ENCODE results near the gene ALOX12B. TPM values are rescaled to one million over a fixed set of nuclear protein-coding genes. Genes with fewer than 3 reads are reported as not detected.

Gene ALOX12B
- total RNA-seq, 1 donor from 2014 or later: 1.7 TPM

- Mint-ChIP-seq H3K27ac (ENCODE audit: unreplicated experiment) (no peak overlapping the region), H3K27me3 (ENCODE audit: unreplicated experiment) (peaks cover 8% of the 10 kb centered on the region), H3K9me3 (ENCODE audit: unreplicated experiment) (no peaks in the 10 kb centered on the region), H3K36me3 (ENCODE audit: low read depth, unreplicated experiment) (peaks cover 2% of the 10 kb centered on the region), H3K4me3 (ENCODE audit: unreplicated experiment) (no peak overlapping the region), H3K4me1 (ENCODE audit: unreplicated experiment) (peaks cover 4% of the 10 kb centered on the region)
- TF ChIP-seq CTCF (IDR thresholded peaks at IDR 0.05; ENCODE audit: unreplicated experiment): no peak
- DNase-seq (ENCODE audit: low spot score): no peak
Observed at GRCh38 chr17:8100111-8100510, 12.6 kb upstream of the ALOX12B start.

GRCh38 chr17:8096541-8096940 is 9.0 kb upstream of the ALOX12B start:
- Mint-ChIP-seq H3K9me3 (ENCODE audit: unreplicated experiment) (no peaks in the 10 kb centered on the region), H3K36me3 (ENCODE audit: low read depth, unreplicated experiment) (no peaks in the 10 kb centered on the region), H3K4me3 (ENCODE audit: unreplicated experiment) (no peak overlapping the region), H3K4me1 (ENCODE audit: unreplicated experiment) (no peaks in the 10 kb centered on the region), H3K27me3 (ENCODE audit: unreplicated experiment) (peaks cover 5% of the 10 kb centered on the region), H3K27ac (ENCODE audit: unreplicated experiment) (no peak overlapping the region)
- TF ChIP-seq CTCF (IDR thresholded peaks at IDR 0.05; ENCODE audit: unreplicated experiment): no peak
- no peak for DNase-seq (ENCODE audit: low spot score)

- no peak overlapping the region for H3K4me3 Mint-ChIP-seq (ENCODE audit: unreplicated experiment)
- H3K36me3 Mint-ChIP-seq (ENCODE audit: low read depth, unreplicated experiment): no peaks in the 10 kb centered on the region
- no peak overlapping the region for H3K27ac Mint-ChIP-seq (ENCODE audit: unreplicated experiment)
- no peak for TF ChIP-seq CTCF (IDR thresholded peaks at IDR 0.05; ENCODE audit: unreplicated experiment)
- no peak for DNase-seq (ENCODE audit: low spot score)
- H3K4me1 Mint-ChIP-seq (ENCODE audit: unreplicated experiment): no peaks in the 10 kb centered on the region
- no peaks in the 10 kb centered on the region for H3K9me3 Mint-ChIP-seq (ENCODE audit: unreplicated experiment)
- peaks cover 5% of the 10 kb centered on the region for H3K27me3 Mint-ChIP-seq (ENCODE audit: unreplicated experiment)
Observed at GRCh38 chr17:8095361-8095760, 7.8 kb upstream of the ALOX12B start.

- H3K27ac Mint-ChIP-seq (ENCODE audit: unreplicated experiment): no peak overlapping the region
- H3K36me3 Mint-ChIP-seq (ENCODE audit: low read depth, unreplicated experiment): no peaks in the 10 kb centered on the region
Observed at GRCh38 chr17:8091033-8091687, 3.6 kb upstream of the ALOX12B start.

More at GRCh38 chr17:8091033-8091687, 3.6 kb upstream of the ALOX12B start:
- no peaks in the 10 kb centered on the region for H3K9me3 Mint-ChIP-seq (ENCODE audit: unreplicated experiment)
- no peak for TF ChIP-seq CTCF (IDR thresholded peaks at IDR 0.05; ENCODE audit: unreplicated experiment)
- no peak for DNase-seq (ENCODE audit: low spot score)
- peaks cover 9% of the 10 kb centered on the region for H3K27me3 Mint-ChIP-seq (ENCODE audit: unreplicated experiment)
- no peaks in the 10 kb centered on the region for H3K4me1 Mint-ChIP-seq (ENCODE audit: unreplicated experiment)
- no peak overlapping the region for H3K4me3 Mint-ChIP-seq (ENCODE audit: unreplicated experiment)

All from endothelial cell (in vitro differentiated cells).